Fibroblast of villous mesenchyme (primary cell): Measurements from ENCODE around the gene ACD. TPM values are rescaled to one million over a fixed set of nuclear protein-coding genes. Genes with fewer than 3 reads are reported as not detected.

Experiments used
- DNase-seq: peaks from one replicate; pipeline ENCODE4 v3.0.0-alpha.2; 2010; ENCODE audit warnings: low read depth
- H3K4me3 ChIP-seq: 2 replicates; pipeline ENCODE4 v1.5.1; 2011; ENCODE audit warnings: low read depth, mild to moderate bottlenecking, low read length
- CTCF ChIP-seq: IDR thresholded peaks from 2 replicates; pipeline ENCODE4 v1.5.1; 2012; ENCODE audit warnings: low read depth, mild to moderate bottlenecking, low read length; ENCODE audit not compliant: insufficient read depth
- total RNA-seq: library from RNA; depleted of rRNA; stranded (reverse); fragments of >200 nt; gene quantifications from 2 replicates; pipeline ENCODE4 v1.2.3, GENCODE V29; 2012

ACD gene
- total RNA-seq, 1 donor = 15.1 TPM

GRCh38 chr16:67608364-67608763 is 51.7 kb downstream of the ACD start:
- no peak overlapping the region for H3K4me3 ChIP-seq
- no peak for DNase-seq
- no peak for TF ChIP-seq CTCF

Other genes starting within 250 kb of the ACD start
- gene ZDHHC1, start 243.8 kb downstream of the ACD start, total RNA-seq = 5.2 and 8.1 TPM in 2 replicates
- not detected in 2 replicates for gene HSD11B2, start 229.1 kb downstream of the ACD start, total RNA-seq
- 107 and 122 TPM in 2 replicates for gene ATP6V0D1, start 179.1 kb downstream of the ACD start, total RNA-seq
- gene AGRP, start 176.7 kb downstream of the ACD start, total RNA-seq = not detected in 2 replicates
- 25.5 and 35.1 TPM in 2 replicates for gene RIPOR1, start 131.4 kb downstream of the ACD start, total RNA-seq
- gene CTCF, start 97.7 kb downstream of the ACD start, total RNA-seq = 26.1 and 33.7 TPM in 2 replicates
- gene CARMIL2, start 15.1 kb downstream of the ACD start, total RNA-seq = under 0.01 TPM in 2 replicates
- 0.97 and 2.6 TPM in 2 replicates for gene PARD6A, start 700 bp upstream of the ACD start, total RNA-seq
- 10.0 and 11.2 TPM in 2 replicates for gene ENKD1, start 6.5 kb upstream of the ACD start, total RNA-seq
- gene C16orf86, start 6.6 kb upstream of the ACD start, total RNA-seq = 1.3 and 3.9 TPM in 2 replicates
- 13.5 and 15.5 TPM in 2 replicates for gene GFOD2, start 59.1 kb upstream of the ACD start, total RNA-seq
- 6.1 and 8.6 TPM in 2 replicates for gene RANBP10, start 146.3 kb upstream of the ACD start, total RNA-seq
- gene TSNAXIP1, start 146.6 kb upstream of the ACD start, total RNA-seq = 0.32 and 1.3 TPM in 2 replicates
- 24.8 and 28.9 TPM in 2 replicates for gene THAP11, start 182.1 kb upstream of the ACD start, total RNA-seq
- gene NUTF2, start 186.7 kb upstream of the ACD start, total RNA-seq = 255 and 342 TPM in 2 replicates
- 31.6 and 39.7 TPM in 2 replicates for gene CENPT, start 187.4 kb upstream of the ACD start, total RNA-seq
- gene EDC4, start 212.8 kb upstream of the ACD start, total RNA-seq = 60.6 and 85.1 TPM in 2 replicates
- gene NRN1L, start 224.6 kb upstream of the ACD start, total RNA-seq = not detected in 2 replicates
- gene PSKH1, start 233.0 kb upstream of the ACD start, total RNA-seq = 13.0 and 13.2 TPM in 2 replicates